ENCODE results near the gene ZNF765.
"Not testable (repeated sequence)": the region's sequence is repeated elsewhere in the genome, so short reads cannot be mapped to it uniquely, and the experiment has no call there.

The ZNF765 gene

DNA sequence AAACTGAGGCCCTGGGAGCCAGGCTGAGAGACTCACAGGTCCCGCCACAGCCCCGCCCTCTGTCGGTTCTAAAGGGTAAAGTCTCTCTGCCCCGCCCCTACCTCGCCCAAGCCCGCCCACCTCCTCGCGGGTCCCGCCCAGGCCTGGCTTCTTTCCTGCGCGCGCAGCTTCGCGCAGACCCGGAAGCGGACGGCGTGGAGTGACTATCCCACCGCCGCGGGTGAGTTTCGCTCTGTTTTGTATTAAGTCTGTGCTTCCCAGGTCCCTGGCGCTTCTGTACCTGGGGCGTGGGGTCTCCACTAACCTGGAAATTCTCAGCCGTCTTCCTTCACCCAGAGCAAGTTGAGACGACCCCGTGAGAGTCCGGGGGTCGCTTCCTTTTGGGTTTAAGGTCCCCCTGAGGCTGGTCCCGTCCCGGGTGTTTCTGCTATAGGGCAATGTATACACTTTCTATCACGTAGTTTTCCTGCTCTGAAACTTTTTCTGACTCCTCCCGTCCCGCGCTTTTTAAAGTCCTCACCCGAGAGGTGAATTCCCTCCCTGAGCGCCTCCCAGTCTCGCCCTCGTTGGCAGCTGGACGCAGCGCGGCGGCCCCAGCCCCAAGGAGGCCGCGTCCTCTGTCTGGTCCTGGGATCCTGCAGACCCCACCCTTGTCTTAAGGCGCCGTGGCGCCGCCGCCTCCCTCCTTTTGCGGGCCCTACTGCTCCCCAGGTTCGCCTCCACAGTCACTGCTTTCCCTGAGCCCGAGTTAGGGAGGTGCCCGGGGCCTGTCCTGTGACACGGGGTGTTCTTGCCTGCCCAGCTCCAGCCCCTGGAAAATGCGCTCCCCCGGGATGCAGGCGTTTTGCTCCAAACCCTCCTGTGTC lies at the start of gene ZNF765:
ZNF765 (plus strand) TSS at position 176 of the 866 bp plus-strand sequence. CDS start 2,867 bp downstream, outside the sequence.
- peaks cover 5 to 13% of the 10 kb centered on the region in 2 donors for H3K36me3 ChIP-seq (ENCODE audit: control insufficient read depth in 2 of 2, insufficient read depth in 2 of 2, low read length in 2 of 2)
- peaks cover 7 to 8% of the 10 kb centered on the region in 2 donors for H3K4me1 ChIP-seq (ENCODE audit: control insufficient read depth in 2 of 2, insufficient read depth in 2 of 2, low read length in 2 of 2)
- peak within 1 kb of the TSS; percentile 88 to 89 for H3K4me3 ChIP-seq (ENCODE audit: low read length in 2 of 2)
- peak within 1 kb of the TSS; percentile 84 to 91 for H3K9ac ChIP-seq (ENCODE audit: low read depth in 1 of 2, low read length in 2 of 2)
- peak within 1 kb of the TSS; percentile 83 to 88 for H3K27ac ChIP-seq (ENCODE audit: low read depth in 2 of 2, low read length in 2 of 2)
- no peaks in the 10 kb centered on the region for H3K27me3 ChIP-seq (ENCODE audit: control insufficient read depth in 2 of 2, insufficient read depth in 2 of 2, low read length in 2 of 2)
- H3K9me3 ChIP-seq (ENCODE audit: control insufficient read depth in 2 of 2, low read length in 2 of 2), result no peaks in the 10 kb centered on the region

DNA sequence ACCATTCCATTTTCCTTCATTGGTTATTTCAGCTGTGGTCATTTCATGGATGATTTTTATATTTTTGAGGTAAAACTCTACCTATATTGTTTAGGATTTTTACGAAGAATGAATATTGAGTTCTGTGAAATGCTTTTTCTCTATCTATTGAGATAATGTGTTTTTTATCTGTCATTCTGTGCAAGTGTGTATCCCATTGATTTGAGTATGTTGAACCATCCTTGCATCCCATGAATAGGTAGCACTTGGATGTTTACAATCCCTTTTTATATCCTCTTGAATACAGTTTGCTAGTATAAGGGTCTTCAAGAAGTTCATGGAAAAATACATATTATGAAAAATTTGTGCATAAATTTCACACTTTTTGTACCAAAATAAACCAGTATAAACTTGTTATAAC lies 39.2 kb upstream of the ZNF765 start:
- Histone ChIP-seq H3K4me1 (ENCODE audit: control insufficient read depth in 2 of 2, insufficient read depth in 2 of 2, low read length in 2 of 2) (no peaks in the 10 kb centered on the region), H3K9me3 (ENCODE audit: control insufficient read depth in 2 of 2, low read length in 2 of 2) (peaks cover 45 to 51% of the 10 kb centered on the region in 2 donors), H3K4me3 (ENCODE audit: low read length in 2 of 2) (no peak overlapping the region), H3K36me3 (ENCODE audit: control insufficient read depth in 2 of 2, insufficient read depth in 2 of 2, low read length in 2 of 2) (peaks cover 11 to 16% of the 10 kb centered on the region in 2 donors), H3K27ac (ENCODE audit: low read depth in 2 of 2, low read length in 2 of 2) (no peak overlapping the region), H3K27me3 (ENCODE audit: control insufficient read depth in 2 of 2, insufficient read depth in 2 of 2, low read length in 2 of 2) (no peaks in the 10 kb centered on the region), H3K9ac (ENCODE audit: low read depth in 1 of 2, low read length in 2 of 2) (no peak overlapping the region)

DNA sequence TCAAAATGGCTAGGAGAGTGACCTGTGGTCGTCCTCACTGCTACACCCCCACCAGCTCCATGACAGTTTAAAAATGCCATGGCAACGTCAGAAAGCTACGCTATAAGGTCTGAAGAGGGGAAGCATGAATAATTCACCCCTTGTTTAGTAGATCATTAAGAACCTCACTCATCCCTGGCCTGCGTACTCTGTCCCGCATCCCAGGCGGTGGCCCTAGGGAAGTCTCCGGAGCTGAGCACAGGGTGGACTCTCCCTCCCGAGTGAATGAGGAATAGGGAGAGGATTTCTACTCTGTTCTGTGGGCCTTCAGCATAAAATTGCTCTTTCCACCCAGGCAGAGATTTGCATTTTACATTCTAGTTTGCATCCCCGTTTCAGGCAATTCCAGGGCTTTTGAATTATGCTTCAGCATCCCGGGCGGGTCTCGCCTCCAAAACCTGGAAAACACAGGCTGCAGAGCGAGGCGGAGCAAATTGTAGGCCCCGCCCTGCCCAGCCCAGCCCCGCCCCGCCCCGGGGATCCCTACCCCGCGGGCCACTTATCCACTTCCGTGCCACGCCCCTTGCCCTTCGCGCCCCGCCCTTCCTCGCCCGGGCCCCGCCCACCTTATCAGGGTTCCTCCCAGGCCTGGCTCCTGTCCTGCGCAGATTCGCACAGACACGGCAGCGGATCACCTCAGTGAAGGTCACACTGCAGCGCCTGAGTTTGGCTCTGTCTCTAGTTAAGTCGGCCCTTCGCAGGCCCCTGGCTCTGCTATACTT lies 36.9 kb upstream of the ZNF765 start:
- H3K9me3 ChIP-seq (ENCODE audit: control insufficient read depth in 2 of 2, low read length in 2 of 2), result peaks cover 25 to 29% of the 10 kb centered on the region in 2 donors
- no peaks in the 10 kb centered on the region for H3K36me3 ChIP-seq (ENCODE audit: control insufficient read depth in 2 of 2, insufficient read depth in 2 of 2, low read length in 2 of 2)
- H3K4me3 ChIP-seq (ENCODE audit: low read length in 2 of 2), result no peak overlapping the region
- H3K9ac ChIP-seq (ENCODE audit: low read depth in 1 of 2, low read length in 2 of 2), result no peak overlapping the region
- H3K4me1 ChIP-seq (ENCODE audit: control insufficient read depth in 2 of 2, insufficient read depth in 2 of 2, low read length in 2 of 2), result no peaks in the 10 kb centered on the region
- no peaks in the 10 kb centered on the region for H3K27me3 ChIP-seq (ENCODE audit: control insufficient read depth in 2 of 2, insufficient read depth in 2 of 2, low read length in 2 of 2)
- H3K27ac ChIP-seq (ENCODE audit: low read depth in 2 of 2, low read length in 2 of 2), result no peak overlapping the region

DNA sequence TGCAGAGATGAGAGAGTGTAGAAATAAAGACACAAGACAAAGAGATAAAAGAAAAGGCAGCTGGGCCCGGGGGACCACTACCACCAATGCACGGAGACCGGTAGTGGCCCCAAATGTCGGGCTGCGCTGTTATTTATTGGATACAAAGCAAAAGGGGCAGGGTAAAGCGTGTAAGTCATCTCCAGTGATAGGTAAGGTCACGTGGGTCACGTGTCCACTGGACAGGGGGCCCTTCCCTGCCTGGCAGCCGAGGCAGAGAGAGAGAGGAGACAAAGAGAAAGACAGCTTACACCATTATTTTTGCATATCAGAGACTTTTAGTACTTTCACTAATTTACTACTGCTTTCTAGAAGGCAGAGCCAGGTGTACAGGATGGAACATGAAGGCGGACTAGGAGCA lies 34.9 kb upstream of the ZNF765 start:
- not testable (repeated sequence) for H3K27ac ChIP-seq (ENCODE audit: low read depth in 2 of 2, low read length in 2 of 2); H3K9ac ChIP-seq (ENCODE audit: low read depth in 1 of 2, low read length in 2 of 2); H3K4me1 ChIP-seq (ENCODE audit: control insufficient read depth in 2 of 2, insufficient read depth in 2 of 2, low read length in 2 of 2); H3K4me3 ChIP-seq (ENCODE audit: low read length in 2 of 2); H3K36me3 ChIP-seq (ENCODE audit: control insufficient read depth in 2 of 2, insufficient read depth in 2 of 2, low read length in 2 of 2); H3K27me3 ChIP-seq (ENCODE audit: control insufficient read depth in 2 of 2, insufficient read depth in 2 of 2, low read length in 2 of 2)
- peaks cover 10 to 14% of the 10 kb centered on the region in 2 donors for H3K9me3 ChIP-seq (ENCODE audit: control insufficient read depth in 2 of 2, low read length in 2 of 2)

DNA sequence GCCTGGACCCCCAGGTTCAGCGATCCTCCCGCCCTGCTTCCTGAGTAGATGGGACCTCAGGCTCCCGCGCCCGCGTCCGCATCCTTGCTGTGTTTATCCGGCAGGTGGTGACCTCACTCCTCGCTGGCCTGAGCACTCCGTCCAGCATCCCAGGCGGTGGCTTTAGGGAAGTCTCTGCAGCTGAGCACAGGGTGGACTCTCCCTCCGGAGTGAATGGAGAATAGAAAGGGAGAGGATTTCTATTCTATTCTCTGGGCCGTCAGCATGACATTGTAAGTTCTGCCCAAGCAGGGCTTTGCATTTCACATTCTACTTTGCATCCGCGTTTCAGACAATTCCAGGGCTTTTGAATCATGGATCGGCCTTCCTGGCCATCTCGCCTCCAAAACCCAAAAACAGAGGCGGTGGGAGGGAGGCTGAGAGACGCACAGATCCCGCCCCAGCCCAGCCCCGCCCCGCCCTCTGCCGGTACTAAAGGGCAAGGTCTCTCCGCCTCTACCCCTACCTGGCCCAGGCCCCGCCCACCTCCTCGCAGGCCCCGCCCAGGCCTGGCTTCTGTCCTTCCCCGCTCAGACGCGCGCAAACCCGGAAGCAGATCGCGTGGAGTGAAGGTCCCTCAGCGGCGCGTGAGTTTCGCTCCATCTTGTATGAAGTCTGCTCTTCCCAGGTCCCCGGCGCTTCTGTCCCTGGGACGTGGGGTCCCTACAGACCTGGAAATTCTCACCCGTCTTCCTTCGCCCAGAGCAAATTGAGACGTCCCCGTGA lies 29.6 kb upstream of the ZNF765 start, which contains the start of gene ZNF525:
ZNF525 (plus strand) TSS at position 572 of the 765 bp plus-strand sequence. CDS start 6,577 bp downstream, outside the sequence.
- Histone ChIP-seq H3K4me1 (ENCODE audit: control insufficient read depth in 2 of 2, insufficient read depth in 2 of 2, low read length in 2 of 2) (peaks cover 0 to 6% of the 10 kb centered on the region in 2 donors), H3K27me3 (ENCODE audit: control insufficient read depth in 2 of 2, insufficient read depth in 2 of 2, low read length in 2 of 2) (no peaks in the 10 kb centered on the region), H3K9ac (ENCODE audit: low read depth in 1 of 2, low read length in 2 of 2) (peak within 1 kb of the TSS; percentile 77 to 85), H3K9me3 (ENCODE audit: control insufficient read depth in 2 of 2, low read length in 2 of 2) (no peaks in the 10 kb centered on the region), H3K36me3 (ENCODE audit: control insufficient read depth in 2 of 2, insufficient read depth in 2 of 2, low read length in 2 of 2) (no peaks in the 10 kb centered on the region), H3K4me3 (ENCODE audit: low read length in 2 of 2) (peak within 1 kb of the TSS; percentile 89 to 91), H3K27ac (ENCODE audit: low read depth in 2 of 2, low read length in 2 of 2) (peak within 1 kb of the TSS; percentile 75 to 82)

GRCh38 chr19:53365899-53366493 lies 29.0 kb upstream of the ZNF765 start:
- Histone ChIP-seq H3K9ac (ENCODE audit: low read depth in 1 of 2, low read length in 2 of 2) (peak overlapping the region; percentile 77 to 85), H3K27ac (ENCODE audit: low read depth in 2 of 2, low read length in 2 of 2) (peak overlapping the region; percentile 75 to 82), H3K36me3 (ENCODE audit: control insufficient read depth in 2 of 2, insufficient read depth in 2 of 2, low read length in 2 of 2) (no peaks in the 10 kb centered on the region), H3K27me3 (ENCODE audit: control insufficient read depth in 2 of 2, insufficient read depth in 2 of 2, low read length in 2 of 2) (no peaks in the 10 kb centered on the region), H3K9me3 (ENCODE audit: control insufficient read depth in 2 of 2, low read length in 2 of 2) (no peaks in the 10 kb centered on the region), H3K4me1 (ENCODE audit: control insufficient read depth in 2 of 2, insufficient read depth in 2 of 2, low read length in 2 of 2) (peaks cover 0 to 6% of the 10 kb centered on the region in 2 donors), H3K4me3 (ENCODE audit: low read length in 2 of 2) (peak overlapping the region; percentile 89 to 91)

DNA sequence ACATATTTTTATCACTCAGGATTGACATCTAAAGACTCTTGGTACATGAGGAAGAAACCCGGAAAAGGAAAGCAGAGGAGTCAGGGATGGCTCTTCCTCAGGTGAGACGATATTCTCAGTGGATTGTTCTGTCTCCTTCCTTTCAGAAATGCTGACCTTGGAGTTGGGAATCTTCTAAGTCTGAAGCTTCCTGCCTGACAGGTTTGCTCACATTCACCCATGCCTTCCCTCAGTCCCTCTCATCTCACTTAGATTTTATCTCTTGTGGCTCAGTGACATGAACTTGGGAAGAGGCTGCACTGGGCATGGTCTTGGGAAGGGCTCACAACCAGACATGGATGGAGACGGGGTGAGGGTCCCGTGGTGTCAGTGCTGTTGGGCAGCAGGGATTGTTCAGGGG lies 22.8 kb upstream of the ZNF765 start:
- Histone ChIP-seq H3K36me3 (ENCODE audit: control insufficient read depth in 2 of 2, insufficient read depth in 2 of 2, low read length in 2 of 2) (peaks cover 19 to 32% of the 10 kb centered on the region in 2 donors), H3K4me3 (ENCODE audit: low read length in 2 of 2) (no peak overlapping the region)

GRCh38 chr19:53374288-53374687 lies 20.7 kb upstream of the ZNF765 start:
- H3K9me3 ChIP-seq (ENCODE audit: control insufficient read depth in 2 of 2, low read length in 2 of 2), result peaks cover 0 to 2% of the 10 kb centered on the region in 2 donors
- H3K27ac ChIP-seq (ENCODE audit: low read depth in 2 of 2, low read length in 2 of 2), result no peak overlapping the region
- H3K36me3 ChIP-seq (ENCODE audit: control insufficient read depth in 2 of 2, insufficient read depth in 2 of 2, low read length in 2 of 2), result peaks cover 21 to 44% of the 10 kb centered on the region in 2 donors
- H3K4me1 ChIP-seq (ENCODE audit: control insufficient read depth in 2 of 2, insufficient read depth in 2 of 2, low read length in 2 of 2), result no peaks in the 10 kb centered on the region
- H3K27me3 ChIP-seq (ENCODE audit: control insufficient read depth in 2 of 2, insufficient read depth in 2 of 2, low read length in 2 of 2), result no peaks in the 10 kb centered on the region
- no peak overlapping the region for H3K4me3 ChIP-seq (ENCODE audit: low read length in 2 of 2)
- no peak overlapping the region for H3K9ac ChIP-seq (ENCODE audit: low read depth in 1 of 2, low read length in 2 of 2)

More for the DNA sequence above, 22.8 kb upstream of the ZNF765 start:
- Histone ChIP-seq H3K9me3 (ENCODE audit: control insufficient read depth in 2 of 2, low read length in 2 of 2) (peaks cover 0 to 2% of the 10 kb centered on the region in 2 donors), H3K9ac (ENCODE audit: low read depth in 1 of 2, low read length in 2 of 2) (no peak overlapping the region), H3K4me1 (ENCODE audit: control insufficient read depth in 2 of 2, insufficient read depth in 2 of 2, low read length in 2 of 2) (no peaks in the 10 kb centered on the region), H3K27ac (ENCODE audit: low read depth in 2 of 2, low read length in 2 of 2) (no peak overlapping the region), H3K27me3 (ENCODE audit: control insufficient read depth in 2 of 2, insufficient read depth in 2 of 2, low read length in 2 of 2) (no peaks in the 10 kb centered on the region)

GRCh38 chr19:53374743-53375142 lies 20.2 kb upstream of the ZNF765 start:
- Histone ChIP-seq H3K27me3 (ENCODE audit: control insufficient read depth in 2 of 2, insufficient read depth in 2 of 2, low read length in 2 of 2) (no peaks in the 10 kb centered on the region), H3K4me3 (ENCODE audit: low read length in 2 of 2) (no peak overlapping the region), H3K4me1 (ENCODE audit: control insufficient read depth in 2 of 2, insufficient read depth in 2 of 2, low read length in 2 of 2) (no peaks in the 10 kb centered on the region), H3K27ac (ENCODE audit: low read depth in 2 of 2, low read length in 2 of 2) (no peak overlapping the region), H3K9me3 (ENCODE audit: control insufficient read depth in 2 of 2, low read length in 2 of 2) (peaks cover 0 to 2% of the 10 kb centered on the region in 2 donors), H3K9ac (ENCODE audit: low read depth in 1 of 2, low read length in 2 of 2) (no peak overlapping the region), H3K36me3 (ENCODE audit: control insufficient read depth in 2 of 2, insufficient read depth in 2 of 2, low read length in 2 of 2) (peaks cover 26 to 44% of the 10 kb centered on the region in 2 donors)
